RWPE1 (cell line): Measurements from ENCODE around the gene CLIC1.
"Not testable (repeated sequence)": the region's sequence is repeated elsewhere in the genome, so short reads cannot be mapped to it uniquely, and the experiment has no call there.

Experiments used
- CTCF ChIA-PET: fragments of 350-600 bp; sonication (Branson Sonifier 250); formaldehyde crosslinking; extraction: SDS; loops from one replicate; lab custom pipeline; 2021; lab: Yijun Ruan, JAX
- POLR2A ChIA-PET: fragments of 400-600 bp; formaldehyde crosslinking; extraction: SDS; loops from one replicate; lab custom pipeline; 2020; ENCODE audit warnings: antibody characterized with exemption; ENCODE audit not compliant: low non-redundant PET; lab: Yijun Ruan, JAX
- DNase-seq: peaks from one replicate; pipeline ENCODE4 v3.0.0; 2012; ENCODE audit warnings: low spot score
- H3K27ac ChIP-seq: fragments of 450-650 bp; 2 replicates; pipeline ENCODE4 v1.5.1; 2017
- CTCF ChIP-seq: fragments of 450-650 bp; conservative IDR thresholded peaks from 2 replicates; pipeline ENCODE4 v1.5.1; 2017; ENCODE audit warnings: low read depth, mild to moderate bottlenecking

Gene CLIC1

DNA sequence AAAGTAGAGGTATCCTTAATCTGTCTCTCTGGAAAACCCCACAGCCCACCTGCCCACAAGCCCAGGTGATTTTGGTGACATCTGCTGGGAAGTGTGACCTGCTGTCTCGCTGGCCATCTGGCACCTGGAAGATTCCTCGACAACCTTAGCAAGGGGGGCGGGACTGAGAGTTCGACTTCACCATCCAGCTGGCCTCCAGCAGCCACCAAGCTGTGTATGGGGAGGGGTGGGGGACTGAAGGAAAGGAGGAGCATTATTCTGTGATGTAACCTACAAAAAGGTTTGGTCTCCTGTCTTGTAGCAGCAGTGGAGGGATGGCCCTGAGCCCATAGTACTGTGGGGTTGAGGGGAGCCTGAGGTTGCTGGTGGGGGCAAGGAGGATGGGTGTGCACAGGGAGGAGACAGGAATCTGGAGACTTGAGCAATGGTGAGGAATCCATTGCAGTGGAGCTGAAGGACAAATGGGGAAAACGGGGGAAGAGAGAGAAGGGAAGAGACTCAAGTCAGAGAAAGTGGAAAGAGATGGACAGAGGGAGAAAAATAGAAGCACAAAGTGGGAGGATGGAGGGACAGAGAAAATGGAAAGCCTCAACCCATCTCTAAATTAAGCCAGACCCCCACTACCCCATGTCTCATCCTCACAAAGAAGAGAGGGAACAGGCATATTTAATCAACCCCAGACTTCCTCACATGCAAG is 25.7 kb downstream of the CLIC1 start:
- ChIA-PET POLR2A (interaction anchor here (0.5 to 1.1 kb wide), 2 partner anchors 19 to 24 kb away, joined by 3 to 7 read pairs; partner anchors contain the start of gene DDAH2), CTCF (interaction anchor here (0.5 to 1.7 kb wide), 2 partner anchors 19 to 146 kb away, joined by 5 to 6 read pairs; no protein-coding TSS in a partner anchor)
- TF ChIP-seq CTCF, result no peak
- H3K27ac ChIP-seq, result peak overlapping the region; percentile 84
- no peak for DNase-seq

- H3K27ac ChIP-seq, result 0 out of 2 replicates have a peak overlapping the region, but pooled peaks have one; percentile 84
- DNase-seq, POLR2A ChIA-PET: not testable (repeated sequence)
- CTCF ChIA-PET, result interaction anchor here (0.9 kb wide), 1 partner anchor 19 kb away, joined by 4 read pairs; no protein-coding TSS in a partner anchor
Measured at GRCh38 chr6:31709157-31709556, 27.2 kb downstream of the CLIC1 start.

DNA sequence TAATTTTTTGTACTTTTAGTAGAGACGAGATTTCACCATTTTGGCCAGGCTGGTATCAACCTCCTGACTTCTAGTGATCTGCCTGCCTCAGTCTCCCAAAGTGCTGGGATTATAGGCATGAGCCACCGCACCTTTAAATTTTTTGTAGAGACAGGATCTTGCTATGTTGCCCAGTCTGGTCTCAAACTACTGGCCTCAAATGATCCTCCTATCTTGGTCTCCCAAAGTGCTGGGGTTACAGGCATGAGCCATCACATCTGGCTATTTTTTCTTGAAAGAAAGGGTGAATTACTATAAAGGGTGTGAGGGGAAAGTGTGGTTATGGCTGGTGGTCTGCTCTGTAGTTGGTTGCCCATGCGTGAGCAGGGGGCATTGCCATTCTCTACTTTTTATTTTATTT is 28.1 kb downstream of the CLIC1 start:
- TF ChIP-seq CTCF, result no peak
- no peak overlapping the region for H3K27ac ChIP-seq
- POLR2A ChIA-PET, result no interaction called here
- CTCF ChIA-PET, result no interaction called here
- DNase-seq, result no peak

DNA sequence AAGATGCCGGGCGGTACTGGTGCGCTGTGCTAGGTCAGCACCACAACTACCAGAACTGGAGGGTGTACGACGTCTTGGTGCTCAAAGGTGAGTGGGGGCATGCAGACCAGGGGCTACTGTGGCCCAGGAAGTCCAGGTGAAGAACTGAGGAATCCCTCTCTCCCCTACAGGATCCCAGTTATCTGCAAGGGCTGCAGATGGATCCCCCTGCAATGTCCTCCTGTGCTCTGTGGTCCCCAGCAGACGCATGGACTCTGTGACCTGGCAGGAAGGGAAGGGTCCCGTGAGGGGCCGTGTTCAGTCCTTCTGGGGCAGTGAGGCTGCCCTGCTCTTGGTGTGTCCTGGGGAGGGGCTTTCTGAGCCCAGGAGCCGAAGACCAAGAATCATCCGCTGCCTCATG is 28.6 kb downstream of the CLIC1 start:
- POLR2A ChIA-PET, result interaction anchor here (0.6 kb wide), 1 partner anchor 127 kb away, joined by 4 read pairs; no protein-coding TSS in a partner anchor
- TF ChIP-seq CTCF, result no peak
- DNase-seq, result no peak
- CTCF ChIA-PET, result no interaction called here
- no peak overlapping the region for H3K27ac ChIP-seq

DNA sequence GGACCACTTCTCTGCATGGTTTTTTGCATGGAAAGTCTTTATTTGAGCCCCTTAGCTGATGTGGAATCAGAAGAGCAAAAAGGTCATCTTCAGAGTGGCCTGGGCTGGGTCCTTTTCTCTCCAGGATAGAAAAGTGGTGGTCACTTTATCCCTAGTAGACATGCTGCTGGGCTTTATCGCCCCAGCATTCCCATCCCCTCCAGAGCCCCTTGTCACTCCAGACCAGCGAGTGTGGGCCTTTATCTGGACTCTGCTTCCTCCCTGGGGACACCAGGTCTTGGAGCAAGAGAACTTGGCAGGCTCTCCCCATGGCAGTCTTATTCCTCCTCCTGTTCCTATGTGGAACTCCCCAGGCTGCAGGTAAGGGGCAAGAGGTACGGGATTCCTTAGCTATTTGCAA is 29.7 kb downstream of the CLIC1 start, which contains the start of gene LY6G6F:
Gene LY6G6F, plus strand, starts transcription at position 268 of the 400 bp plus-strand sequence. Its CDS starts 41 bp downstream, at position 309.
- CTCF ChIA-PET, result interaction anchor here (1.0 kb wide), 1 partner anchor 23 kb away, joined by 3 read pairs; no protein-coding TSS in a partner anchor
- POLR2A ChIA-PET, result no interaction called here
- no peak for DNase-seq
- no peak within 1 kb of the TSS for H3K27ac ChIP-seq
- no peak for TF ChIP-seq CTCF

DNA sequence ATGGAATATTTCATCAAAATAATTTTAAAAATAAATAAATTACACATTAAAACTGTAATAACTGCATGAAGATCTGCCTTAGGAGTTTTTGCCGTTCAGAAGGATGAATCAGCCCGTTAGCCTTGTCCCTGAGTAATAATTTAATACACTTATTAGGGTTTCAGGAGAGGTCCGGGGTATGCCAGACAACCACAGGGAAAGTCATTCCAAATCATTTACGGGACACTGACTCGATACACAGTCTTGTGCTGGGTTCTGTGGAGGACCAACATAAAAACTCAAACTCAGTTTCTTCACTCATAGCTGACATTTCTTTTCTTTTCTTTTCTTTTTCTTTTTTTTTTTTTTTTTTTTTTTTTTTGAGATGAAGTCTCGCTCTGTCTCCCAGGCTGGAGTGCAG is 30.4 kb downstream of the CLIC1 start:
- ChIA-PET CTCF (interaction anchor here (1.0 kb wide), 1 partner anchor 24 kb away, joined by 3 read pairs; no protein-coding TSS in a partner anchor), POLR2A (no interaction called here)
- TF ChIP-seq CTCF, result no peak
- H3K27ac ChIP-seq, result no peak overlapping the region
- DNase-seq, result no peak
